GM23248 (cell line): ENCODE measurements around the gene RXRB. TPM values are rescaled to one million over a fixed set of nuclear protein-coding genes. Genes with fewer than 3 reads are reported as not detected.

Experiments
- DNase-seq: peaks from one replicate; pipeline ENCODE4 v3.0.0-alpha.2; 2015
- H2AFZ ChIP-seq: fragments of 200-600 bp; sonication (generic); 2 replicates; pipeline ENCODE4 v1.6.1; 2016; ENCODE audit warnings: antibody characterized with exemption
- H3F3A ChIP-seq: fragments of 200-600 bp; sonication (generic); 2 replicates; pipeline ENCODE4 v1.6.1; 2016; ENCODE audit warnings: mild to moderate bottlenecking, antibody characterized with exemption, mixed run types; ENCODE audit not compliant: insufficient read depth
- H3K27ac ChIP-seq: fragments of 200-600 bp; sonication (generic); 2 replicates; pipeline ENCODE4 v1.5.1; 2016; ENCODE audit warnings: mild to moderate bottlenecking
- H3K27me3 ChIP-seq: fragments of 200-600 bp; sonication (generic); replicated peaks from 2 replicates; pipeline ENCODE4 v1.6.1; 2016; ENCODE audit warnings: mild to moderate bottlenecking; ENCODE audit not compliant: insufficient read depth
- H3K36me3 ChIP-seq: fragments of 200-600 bp; sonication (generic); 2 replicates; pipeline ENCODE4 v1.6.1; 2016; ENCODE audit warnings: low read depth, mild to moderate bottlenecking
- H3K4me1 ChIP-seq: fragments of 200-600 bp; sonication (generic); 2 replicates; pipeline ENCODE4 v1.6.1; 2016; ENCODE audit warnings: mild to moderate bottlenecking; ENCODE audit not compliant: insufficient read depth
- H3K4me2 ChIP-seq: fragments of 200-600 bp; sonication (generic); one replicate; pipeline ENCODE4 v1.6.1; 2016; ENCODE audit warnings: mild to moderate bottlenecking; ENCODE audit not compliant: unreplicated experiment
- H3K4me3 ChIP-seq: fragments of 200-600 bp; sonication (generic); 2 replicates; pipeline ENCODE4 v1.5.1; 2016; ENCODE audit warnings: mild to moderate bottlenecking
- H3K79me2 ChIP-seq: fragments of 200-600 bp; sonication (generic); 2 replicates; pipeline ENCODE4 v1.6.1; 2016; ENCODE audit warnings: mild to moderate bottlenecking; ENCODE audit not compliant: insufficient read depth
- H3K9ac ChIP-seq: fragments of 200-600 bp; sonication (generic); 2 replicates; pipeline ENCODE4 v1.6.1; 2016; ENCODE audit warnings: mild to moderate bottlenecking
- H3K9me2 ChIP-seq: fragments of 200-600 bp; sonication (generic); 2 replicates; pipeline ENCODE4 v1.6.1; 2016; ENCODE audit warnings: mixed run types, mild to moderate bottlenecking, moderate library complexity; ENCODE audit not compliant: insufficient read depth
- H3K9me3 ChIP-seq: fragments of 200-600 bp; sonication (generic); one replicate; pipeline ENCODE4 v1.6.1; 2017; ENCODE audit warnings: low read depth
- H4K20me1 ChIP-seq: fragments of 200-600 bp; sonication (generic); 2 replicates; pipeline ENCODE4 v1.6.0; 2016; ENCODE audit not compliant: insufficient read depth
- EZH2 ChIP-seq: fragments of 200-600 bp; sonication (generic); IDR thresholded peaks from 2 replicates; pipeline ENCODE4 v1.6.1; 2018; ENCODE audit warnings: antibody characterized with exemption, mild to moderate bottlenecking; ENCODE audit not compliant: insufficient read depth, poor library complexity, severe bottlenecking
- EZH2phosphoT487 ChIP-seq: fragments of 200-600 bp; sonication (generic); IDR thresholded peaks from 2 replicates; pipeline ENCODE4 v1.6.1; 2018; ENCODE audit warnings: antibody characterized with exemption, moderate library complexity, mild to moderate bottlenecking, low read depth; ENCODE audit not compliant: insufficient read depth
- WGBS, 2 experiments: methylation state at CpG; one replicate each; pipeline ENCODE4 v1.1.6; 2015 to 2017; ENCODE audit warnings: low lambda C conversion rate in 2 of 2, low coverage in 1 of 2; ENCODE audit errors: missing lambda C conversion rate in 2 of 2; 5-methylcytosine and 5-hydroxymethylcytosine counted together
- in situ Hi-C: fragments of 300-500 bp; cut with MboI; formaldehyde crosslinking; loops from 2 replicates; pipeline ENCODE4 v1.15.0; 2020
- polyA plus RNA-seq: library from polyadenylated mRNA; unstranded; fragments of >200 nt; fragmentation: Nextera tagmentation; extraction: Ambion mirVana; gene quantifications from 2 replicates; pipeline ENCODE4 v1.2.1, GENCODE V29; 2016
- total RNA-seq: library from RNA; depleted of rRNA; stranded (reverse); fragments of >200 nt; shearing (Covaris generic); gene quantifications from 2 replicates; pipeline ENCODE4 v1.2.3, GENCODE V29; 2014

Gene RXRB
- total and polyA plus RNA-seq, 2 experiments from 2014 or later: 27.7 to 28.1 TPM

DNA sequence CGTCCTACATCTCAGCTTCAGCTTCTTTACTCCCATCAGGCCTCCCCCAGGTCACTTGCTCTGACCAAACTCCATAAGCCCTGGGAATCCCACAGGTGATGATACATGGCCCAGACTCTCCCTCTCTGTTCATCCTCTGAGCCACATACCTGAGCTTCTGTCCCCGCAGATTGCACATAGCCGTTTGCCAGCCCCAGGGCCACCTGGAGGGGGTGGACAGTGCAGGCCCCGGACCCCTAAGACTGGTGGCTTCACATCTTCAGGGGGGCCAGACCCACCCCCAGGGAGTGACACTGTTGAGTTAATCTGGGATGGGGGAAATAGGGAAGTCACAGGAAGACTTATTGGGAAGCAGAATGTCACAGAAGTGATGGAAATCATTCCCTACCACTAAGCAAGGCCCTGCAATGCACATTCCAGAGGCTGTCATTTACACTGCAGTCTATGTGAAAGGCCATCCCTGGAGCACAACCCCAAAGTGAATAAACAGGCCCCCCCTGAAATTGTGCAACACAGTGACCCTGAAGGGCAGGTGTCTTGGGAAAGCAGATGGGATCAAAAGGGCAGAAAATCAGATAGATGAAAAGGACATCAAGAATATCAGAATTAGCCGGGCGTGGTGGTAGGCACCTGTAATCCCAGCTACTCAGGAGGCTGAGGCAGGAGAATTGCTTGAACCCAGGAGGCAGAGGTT lies 2.2 kb downstream of the RXRB start:
- WGBS, 2 experiments: 89 to 92% methylated on average over 6 of the region's 6 CpGs
- Histone ChIP-seq H2AFZ (no peak overlapping the region), H3K27ac (no peak overlapping the region), H3K9ac (0 out of 2 replicates have a peak overlapping the region, but pooled peaks have one; percentile 8), H3K4me3 (no peak overlapping the region), H4K20me1 (no peaks in the 10 kb centered on the region; the same call in 1 of the 2 replicates), H3K36me3 (peaks cover 22% of the 10 kb centered on the region), H3K27me3 (no peaks in the 10 kb centered on the region), H3K4me2 (peak overlapping the region; percentile 4), H3K9me2 (no peaks in the 10 kb centered on the region), H3K9me3 (no peaks in the 10 kb centered on the region), H3F3A (peaks cover 32% of the 10 kb centered on the region), H3K79me2 (peaks cover 64% of the 10 kb centered on the region), H3K4me1 (peaks cover 9% of the 10 kb centered on the region; the same call in 1 of the 2 replicates)
- no peak for TF ChIP-seq EZH2phosphoT487
- TF ChIP-seq EZH2: no peak
- in situ Hi-C loops: no loop called here
- no peak for DNase-seq

DNA sequence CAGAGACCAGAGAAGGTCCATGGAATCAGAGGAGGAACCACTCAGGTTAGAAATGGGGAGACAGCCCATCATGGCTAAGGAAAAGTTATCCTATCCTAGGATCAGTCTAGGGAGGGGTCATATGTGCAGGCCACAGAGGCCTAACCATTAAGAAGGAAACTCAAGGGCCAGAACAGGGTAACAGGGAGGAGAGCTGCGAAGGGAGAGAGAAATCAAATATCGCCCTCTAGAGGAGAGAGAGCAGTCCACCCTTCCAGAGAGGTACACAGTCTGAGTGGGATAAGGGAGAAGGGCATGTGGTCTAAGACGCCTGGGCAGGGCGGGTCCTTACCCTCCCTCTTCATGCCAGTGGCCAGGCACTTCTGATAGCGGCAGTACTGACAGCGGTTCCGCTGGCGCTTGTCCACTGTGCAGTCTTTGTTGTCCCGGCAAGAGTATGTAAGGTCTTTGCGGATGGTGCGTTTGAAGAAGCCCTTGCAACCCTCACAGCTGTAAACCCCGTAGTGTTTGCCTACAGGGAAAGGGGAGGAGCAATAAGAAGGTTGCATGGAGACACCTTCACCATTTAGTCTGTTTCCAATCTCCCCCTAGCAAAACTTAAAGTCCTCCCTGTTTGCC lies 2.9 kb downstream of the RXRB start:
- peaks cover 57% of the 10 kb centered on the region for H3K79me2 ChIP-seq
- in situ Hi-C loops: no loop called here
- peak overlapping the region; percentile 13 for H3K4me2 ChIP-seq
- peaks cover 6% of the 10 kb centered on the region; the same call in 1 of the 2 replicates for H3K4me1 ChIP-seq
- peaks cover 16% of the 10 kb centered on the region for H3K36me3 ChIP-seq
- H3K27ac ChIP-seq: no peak overlapping the region
- peaks cover 25% of the 10 kb centered on the region for H3F3A ChIP-seq
- H3K4me3 ChIP-seq: no peak overlapping the region
- H3K9me3 ChIP-seq: no peaks in the 10 kb centered on the region
- no peaks in the 10 kb centered on the region; the same call in 1 of the 2 replicates for H4K20me1 ChIP-seq
- H2AFZ ChIP-seq: no peak overlapping the region
- WGBS, 2 experiments: 30 to 35% methylated on average over 12 of the region's 12 CpGs
- H3K9ac ChIP-seq: peak overlapping the region; percentile 22; the same call in 1 of the 2 replicates
- TF ChIP-seq EZH2: no peak
- TF ChIP-seq EZH2phosphoT487: no peak
- peak; percentile 84 for DNase-seq
- H3K9me2 ChIP-seq: no peaks in the 10 kb centered on the region
- H3K27me3 ChIP-seq: no peaks in the 10 kb centered on the region; the same call in 1 of the 2 replicates

DNA sequence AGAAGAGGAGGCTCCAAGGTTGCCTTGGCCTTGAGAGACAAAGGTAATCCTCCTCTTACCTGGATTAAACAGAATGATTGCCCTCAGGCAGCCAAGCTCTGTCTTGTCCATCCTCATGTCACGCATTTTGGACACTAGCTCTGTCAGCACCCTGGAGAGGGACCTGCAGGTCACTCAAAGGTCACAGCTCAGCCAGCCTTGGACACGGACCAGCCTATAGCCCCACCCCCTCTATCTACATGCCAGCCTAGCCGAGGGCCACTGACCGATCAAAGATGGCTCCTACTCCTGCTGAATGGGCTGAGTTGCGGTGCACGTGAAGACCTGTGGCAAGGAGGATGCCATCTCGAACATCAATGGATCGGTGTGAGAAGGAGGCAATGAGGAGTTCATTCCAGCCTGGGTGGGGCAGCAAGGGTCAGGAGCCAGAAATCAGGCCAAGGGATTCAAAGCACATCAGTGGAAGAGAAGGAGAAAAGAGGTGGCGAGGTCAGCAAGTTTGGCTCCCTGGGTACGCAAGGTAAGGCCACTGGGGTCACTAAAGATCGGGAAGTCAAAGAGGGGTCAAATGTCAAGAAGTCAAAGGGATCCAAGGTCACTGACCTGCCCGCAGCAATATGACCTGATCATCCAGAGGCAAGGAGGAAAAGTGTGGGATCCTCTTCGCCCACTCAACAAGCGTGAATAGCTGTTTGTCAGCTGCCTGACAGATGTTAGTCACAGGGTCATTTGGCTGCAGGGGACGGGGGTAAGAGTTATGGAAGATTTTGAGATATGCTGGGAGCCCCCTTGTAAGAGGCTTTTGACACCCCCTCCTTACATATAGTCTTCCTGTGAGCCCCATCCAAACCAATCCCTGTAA lies 4.9 kb downstream of the RXRB start:
- H3K27me3 ChIP-seq: peaks cover 15% of the 10 kb centered on the region
- H3F3A ChIP-seq: peaks cover 19% of the 10 kb centered on the region; the same call in 1 of the 2 replicates
- no peaks in the 10 kb centered on the region for H3K4me1 ChIP-seq
- no peak overlapping the region for H3K9ac ChIP-seq
- H3K27ac ChIP-seq: no peak overlapping the region
- H3K4me2 ChIP-seq: no peak overlapping the region
- H3K36me3 ChIP-seq: peaks cover 16% of the 10 kb centered on the region
- in situ Hi-C loops: no loop called here
- no peak overlapping the region for H3K4me3 ChIP-seq
- H4K20me1 ChIP-seq: no peaks in the 10 kb centered on the region; the same call in 1 of the 2 replicates
- 86 to 93% methylated on average over 15 of the region's 15 CpGs for WGBS, 2 experiments
- no peaks in the 10 kb centered on the region for H3K9me3 ChIP-seq
- peaks cover 39% of the 10 kb centered on the region for H3K79me2 ChIP-seq
- no peaks in the 10 kb centered on the region for H3K9me2 ChIP-seq
- TF ChIP-seq EZH2 (no peak), EZH2phosphoT487 (no peak)
- no peak for DNase-seq
- H2AFZ ChIP-seq: no peak overlapping the region

DNA sequence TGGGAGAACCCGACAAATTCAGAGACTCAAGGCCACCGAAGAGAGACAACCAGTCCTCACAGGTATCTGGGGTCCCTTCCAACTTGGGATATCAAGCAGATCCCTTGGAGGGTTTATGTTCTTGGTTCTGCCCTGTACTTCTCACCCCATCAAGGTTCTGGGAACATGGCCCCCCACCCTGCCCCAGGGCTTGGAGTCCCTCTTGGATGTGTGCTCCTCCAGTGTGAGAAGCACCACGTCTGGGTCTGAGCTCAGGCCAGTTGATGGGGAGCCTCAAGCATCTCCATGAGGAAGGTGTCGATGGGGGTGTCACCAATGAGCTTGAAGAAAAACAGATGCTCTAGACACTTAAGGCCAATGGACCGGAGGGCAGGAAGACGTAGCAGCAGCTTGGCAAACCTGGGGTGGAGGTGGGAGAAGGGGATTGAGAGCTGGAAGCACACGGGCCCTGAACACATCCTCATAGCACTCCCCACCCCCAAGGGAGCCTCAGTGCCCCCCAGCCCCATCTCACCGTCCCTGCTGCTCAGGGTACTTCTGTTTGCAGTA lies 6.0 kb downstream of the RXRB start:
- Histone ChIP-seq H3K9me3 (no peaks in the 10 kb centered on the region), H3K9ac (no peak overlapping the region), H2AFZ (no peak overlapping the region), H3K4me3 (no peak overlapping the region), H3K4me2 (no peak overlapping the region), H3K27ac (no peak overlapping the region), H3K36me3 (peaks cover 16% of the 10 kb centered on the region), H3K9me2 (no peaks in the 10 kb centered on the region), H4K20me1 (no peaks in the 10 kb centered on the region; the same call in 1 of the 2 replicates), H3K4me1 (no peaks in the 10 kb centered on the region), H3F3A (peaks cover 19% of the 10 kb centered on the region; the same call in 1 of the 2 replicates), H3K27me3 (peaks cover 15% of the 10 kb centered on the region), H3K79me2 (peaks cover 29% of the 10 kb centered on the region)
- 76 to 79% methylated on average over 8 of the region's 8 CpGs for WGBS, 2 experiments
- DNase-seq: no peak
- TF ChIP-seq EZH2phosphoT487 (no peak), EZH2 (no peak)
- in situ Hi-C loops: no loop called here
